Stimulated activated CD4-positive, alpha-beta T cell treated with anti-CD3 and anti-CD28 coated beads, Interleukin-15, amount 100 ng/mL, for 1 hour (primary cell): ENCODE measurements around the gene TNK2.
"Not testable (repeated sequence)": the region's sequence is repeated elsewhere in the genome, so short reads cannot be mapped to it uniquely, and the experiment has no call there.

Source experiments
- DNase-seq, 2 donors: peaks; one replicate each; pipeline ENCODE4 v3.0.0-alpha.2; 2020; ENCODE audit warnings: low read depth in 1 of 2, low spot score in 1 of 2

The TNK2 gene

DNA sequence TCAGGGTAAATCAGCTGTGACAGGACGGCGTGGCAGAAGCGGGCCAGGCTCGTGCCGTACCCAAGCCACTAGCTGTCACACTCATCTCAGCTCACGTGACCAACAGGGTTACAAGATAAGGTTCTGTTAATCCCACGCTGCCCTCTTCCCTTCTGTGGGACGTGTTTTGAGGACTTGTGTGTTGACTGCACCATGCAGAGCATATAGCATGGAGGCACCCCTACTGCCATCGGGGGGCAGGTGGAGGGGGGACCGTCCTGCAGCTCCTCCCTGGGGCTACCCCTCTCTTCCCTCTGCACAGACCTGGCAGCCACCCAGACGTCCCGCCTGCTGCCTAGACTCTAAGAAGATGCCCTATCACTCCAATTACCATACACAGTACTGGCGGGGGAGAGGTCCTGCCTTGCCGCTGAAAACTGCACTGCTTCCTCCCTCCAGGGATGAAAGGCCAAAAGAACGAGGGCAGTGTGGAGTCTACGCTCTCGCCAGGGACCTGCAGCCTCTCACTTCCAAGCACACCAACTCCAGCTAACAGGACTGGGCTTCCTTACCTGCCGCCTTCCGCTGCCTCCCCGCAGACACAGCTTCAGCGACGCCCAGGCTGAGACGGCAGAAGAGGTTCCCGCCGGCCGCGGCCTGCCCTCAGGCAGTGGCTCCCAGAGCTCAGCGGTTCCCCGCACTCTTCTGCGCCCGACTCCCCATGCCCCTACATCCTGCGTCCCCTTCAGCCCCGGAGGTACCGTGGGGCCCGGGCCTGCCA, at the start of gene TNK2:
TNK2 (minus strand) TSS at position 618 of the 760 bp plus-strand sequence. CDS start 19,963 bp downstream, outside the sequence.
- DNase-seq, result peak; percentile 33

DNA sequence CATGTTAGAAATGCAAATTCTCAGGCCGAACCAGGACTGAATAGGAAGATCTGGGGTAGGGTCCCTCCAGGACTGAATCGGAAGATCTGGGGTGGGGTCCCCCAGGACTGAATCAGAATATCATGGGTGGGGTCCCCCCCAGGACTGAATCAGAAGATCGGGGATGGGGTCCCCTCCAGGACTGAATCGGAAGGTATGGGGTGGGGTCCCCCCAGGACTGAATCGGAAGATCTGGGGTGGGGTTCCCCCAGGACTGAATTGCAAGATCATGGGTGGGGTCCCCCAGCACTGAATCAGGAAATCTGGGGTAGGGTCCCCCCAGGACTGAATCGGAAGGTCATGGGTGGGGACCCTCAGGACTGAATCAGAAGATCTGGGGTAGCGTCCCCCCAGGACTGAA, 48.2 kb upstream of the TNK2 start:
- no peak for DNase-seq

DNA sequence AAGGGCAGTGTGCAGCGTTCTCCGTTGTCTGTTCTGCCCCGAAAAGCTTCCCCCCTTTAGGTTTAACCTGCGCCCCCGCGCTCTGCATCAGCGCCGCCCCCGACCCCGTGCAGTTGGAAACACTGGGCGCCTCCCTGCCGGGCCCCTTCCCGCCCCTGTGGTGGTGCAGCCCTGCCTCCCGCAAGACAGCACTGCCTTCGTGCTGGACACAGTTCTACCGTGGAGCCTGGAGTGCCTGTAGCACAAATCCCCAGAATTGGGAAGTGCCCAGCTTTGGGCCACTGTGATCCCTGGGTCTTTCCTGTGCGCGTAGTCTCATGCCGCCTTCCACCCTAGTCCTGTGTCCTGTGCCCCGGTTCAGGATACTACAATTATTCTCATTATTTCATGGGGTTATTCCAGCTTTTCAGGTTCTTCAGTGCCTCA, 47.1 kb upstream of the TNK2 start:
- DNase-seq, result not testable (repeated sequence)

DNA sequence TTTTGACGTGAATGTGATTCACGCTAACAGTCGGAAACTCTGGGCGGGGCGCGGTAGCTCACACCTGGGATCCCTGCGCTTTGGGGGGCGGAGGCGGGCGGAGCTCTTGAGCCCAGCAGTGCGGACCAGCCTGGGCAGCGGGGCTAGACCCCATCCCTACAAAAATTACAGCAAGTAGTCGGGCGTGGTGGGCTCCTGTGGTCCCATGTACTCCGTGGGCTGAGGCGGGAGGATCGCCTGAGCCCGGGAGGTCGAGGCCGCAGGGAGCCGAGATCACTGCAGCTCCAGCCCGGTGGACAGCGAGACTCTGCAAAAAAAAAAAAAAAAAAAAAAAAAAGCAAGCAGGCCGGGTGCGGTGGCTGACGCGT, 46.4 kb upstream of the TNK2 start:
- peak in 1 of 2 donors; percentile 20 for DNase-seq

DNA sequence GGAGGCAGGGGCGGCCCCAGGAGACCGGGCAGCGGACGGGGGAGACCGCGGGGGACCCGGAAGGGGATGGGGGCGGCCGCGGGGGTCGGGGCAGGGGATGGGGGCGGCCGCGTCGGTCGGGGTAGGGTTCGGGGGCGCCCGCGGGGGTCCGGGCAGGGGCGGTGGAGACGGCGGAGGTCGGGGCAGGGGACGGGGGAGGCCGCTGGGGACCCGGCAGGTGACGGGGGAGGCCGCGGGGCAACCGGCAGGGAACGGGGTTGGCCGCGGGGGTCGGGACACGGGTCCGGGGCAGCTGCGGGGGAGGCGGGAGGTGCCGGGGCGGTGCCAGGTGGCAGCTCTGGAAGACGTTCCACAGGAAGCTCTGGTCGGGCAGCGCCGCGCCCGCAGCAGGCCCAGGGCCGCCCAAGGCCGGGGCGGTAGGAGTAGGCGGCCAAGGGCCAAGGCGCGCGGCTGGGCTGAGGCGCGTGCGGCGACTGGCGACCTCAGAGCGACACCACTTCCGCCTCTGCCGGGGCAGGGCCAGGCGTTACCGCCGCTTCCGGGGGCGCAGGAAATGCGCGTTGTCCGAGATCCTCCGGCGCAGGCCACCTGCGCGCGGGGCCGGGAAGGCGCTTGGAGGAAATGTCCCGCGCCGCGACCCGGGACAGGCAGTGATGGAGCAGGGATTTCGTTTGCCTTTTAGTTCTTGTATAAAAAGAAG, 45.9 kb upstream of the TNK2 start:
- DNase-seq, result peak; percentile 49 to 59

DNA sequence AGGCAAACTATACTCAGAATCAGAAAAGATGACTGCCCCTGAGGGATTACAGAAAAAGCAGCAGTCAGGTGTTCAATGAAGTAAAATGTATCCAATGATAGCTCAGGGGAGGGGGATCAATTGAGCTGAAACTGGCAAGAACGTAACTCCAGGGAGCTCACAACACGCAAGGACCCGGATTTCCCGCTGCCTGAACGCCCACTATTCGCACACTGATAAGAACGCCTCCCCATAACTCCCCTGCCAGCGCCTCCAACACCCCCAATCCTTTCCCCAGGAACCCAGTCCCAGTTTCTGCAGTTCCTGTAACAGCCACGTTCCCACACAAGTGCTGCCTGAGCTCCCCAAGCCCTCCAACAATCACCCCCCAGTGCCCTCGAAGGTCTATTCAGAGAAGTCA, 44.2 kb upstream of the TNK2 start:
- not testable (repeated sequence) for DNase-seq

DNA sequence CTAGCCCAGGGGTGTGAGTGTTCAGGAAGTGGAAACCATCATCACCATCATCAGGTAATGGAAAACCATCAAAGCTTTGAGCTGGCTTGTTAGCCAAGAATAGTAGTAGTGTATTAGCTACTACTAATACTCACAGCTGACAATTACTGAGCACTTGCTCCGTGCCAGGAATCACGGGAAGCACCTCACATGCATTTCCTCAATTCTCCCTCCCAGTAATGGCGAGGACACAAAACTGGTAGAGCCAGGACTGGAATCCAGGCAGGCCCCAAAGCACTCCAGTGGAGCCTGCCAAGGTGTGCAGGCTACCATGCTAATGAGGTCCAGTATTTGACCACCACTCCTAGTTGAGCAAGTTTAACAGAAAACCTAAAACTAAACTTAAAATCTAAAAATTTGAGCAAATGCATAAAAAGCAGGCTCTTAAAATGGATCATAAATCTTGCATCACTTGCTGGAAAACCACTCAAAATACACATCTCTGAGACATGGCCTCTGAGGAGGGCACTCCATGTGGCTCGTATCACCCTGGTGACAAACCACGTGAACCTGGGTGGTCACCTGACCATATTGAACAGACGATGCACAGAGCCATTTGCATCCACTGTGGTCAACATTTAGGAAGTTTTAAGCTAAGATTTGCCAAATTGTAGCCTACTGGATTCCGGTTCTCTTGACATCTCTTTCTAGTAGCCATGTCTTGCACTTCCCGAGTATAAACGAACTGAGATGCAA, 43.3 kb upstream of the TNK2 start:
- DNase-seq, result not testable (repeated sequence)

DNA sequence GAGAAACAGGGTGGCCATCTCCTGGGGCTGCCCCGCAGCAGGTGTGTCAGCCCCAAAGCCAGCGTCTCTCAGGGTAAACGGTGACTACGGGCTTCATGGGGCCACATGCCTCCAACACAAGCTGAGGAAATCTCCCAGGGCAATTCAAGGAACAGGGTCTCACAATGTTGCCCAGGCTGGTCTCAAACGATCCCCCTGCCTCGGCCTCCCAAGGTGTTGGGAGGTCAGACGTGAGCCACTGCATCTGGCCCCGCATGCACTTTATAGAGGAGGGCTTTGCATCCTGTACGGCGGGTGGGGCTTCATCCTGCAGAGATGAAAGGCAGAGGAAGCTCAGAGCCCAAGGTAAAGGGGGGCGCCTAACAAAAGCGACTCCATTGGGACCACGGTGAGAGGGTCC, 42.4 kb upstream of the TNK2 start:
- not testable (repeated sequence) for DNase-seq

DNA sequence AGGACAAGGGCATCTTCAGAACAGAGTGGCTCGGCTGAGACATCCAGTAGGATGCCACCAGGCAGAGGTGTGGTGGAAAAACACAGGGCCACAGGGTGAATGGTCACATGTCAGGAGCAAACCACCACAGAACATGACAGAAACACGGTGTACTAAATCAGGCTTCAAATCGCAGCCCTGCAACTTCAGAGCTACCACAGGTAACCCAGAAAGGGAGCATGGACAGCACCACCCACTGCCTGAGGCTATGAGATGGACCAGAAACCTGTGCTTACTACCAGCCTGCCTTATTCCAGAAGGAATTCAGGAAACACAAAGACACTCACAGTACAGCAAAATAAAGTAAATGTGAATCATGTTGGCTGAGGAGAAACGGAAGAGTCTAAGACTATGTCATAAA, 41.8 kb upstream of the TNK2 start:
- DNase-seq, result not testable (repeated sequence)

DNA sequence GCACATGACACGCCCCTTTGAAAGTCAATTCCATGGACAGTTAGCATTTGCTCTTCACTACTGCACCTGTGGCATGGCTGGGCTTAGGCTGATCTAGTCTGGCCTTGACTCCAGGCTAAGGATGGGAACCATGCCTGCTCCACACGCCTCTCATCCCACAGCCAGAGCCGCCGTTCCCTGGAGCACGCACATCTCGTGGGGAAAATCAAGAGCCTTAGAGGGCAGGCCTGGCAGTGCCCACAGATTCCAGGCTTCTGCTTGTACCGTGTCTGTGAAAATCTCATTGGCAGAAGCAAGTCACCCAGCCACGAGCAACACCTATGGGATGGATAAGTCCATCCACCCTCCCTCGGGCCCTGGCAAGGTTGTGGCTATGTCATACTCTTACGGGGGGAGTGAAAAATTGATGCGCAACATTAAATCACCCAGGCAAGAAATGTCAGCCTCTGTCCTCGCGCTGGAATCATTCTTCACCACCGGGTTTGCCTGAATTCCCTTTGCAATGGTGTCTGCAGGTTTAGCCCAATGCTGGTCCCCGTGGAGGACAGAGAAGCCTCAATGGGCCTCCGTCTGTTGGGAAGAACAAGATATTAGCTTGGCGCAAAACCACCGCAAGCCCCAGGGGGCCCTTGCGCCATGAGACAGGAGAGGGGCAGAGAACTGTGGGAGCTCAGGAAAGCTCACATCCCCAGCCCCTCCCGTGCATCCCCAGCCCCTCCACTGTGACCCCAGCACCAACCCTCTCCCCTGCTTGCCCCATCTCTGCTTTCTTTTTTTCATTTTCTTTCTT, 38.8 kb upstream of the TNK2 start:
- not testable (repeated sequence) for DNase-seq

DNA sequence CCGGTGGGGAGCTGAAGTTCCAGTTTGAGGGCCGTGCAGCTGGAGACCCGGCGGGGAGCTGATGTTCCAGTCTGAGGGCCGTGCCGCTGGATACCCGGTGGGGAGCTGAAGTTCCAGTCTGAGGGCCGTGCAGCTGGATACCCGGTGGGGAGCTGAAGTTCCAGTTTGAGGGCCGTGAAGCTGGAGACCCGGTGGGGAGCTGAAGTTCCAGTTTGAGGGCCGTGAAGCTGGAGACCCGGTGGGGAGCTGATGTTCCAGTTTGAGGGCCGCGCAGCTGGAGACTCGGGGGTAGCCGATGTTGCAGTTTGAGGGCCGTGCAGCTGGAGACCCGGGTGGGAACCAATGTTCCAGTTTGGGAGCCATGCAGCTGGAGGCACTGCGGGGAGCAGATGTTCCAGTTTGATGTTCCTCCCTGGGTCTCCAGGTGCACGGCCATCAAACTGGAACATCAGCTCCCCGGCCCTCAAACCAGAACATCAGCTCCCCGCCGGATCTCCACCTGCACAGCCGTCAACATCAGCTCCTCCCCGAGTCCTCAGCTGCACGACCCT, 33.0 kb upstream of the TNK2 start:
- DNase-seq, result not testable (repeated sequence)

DNA sequence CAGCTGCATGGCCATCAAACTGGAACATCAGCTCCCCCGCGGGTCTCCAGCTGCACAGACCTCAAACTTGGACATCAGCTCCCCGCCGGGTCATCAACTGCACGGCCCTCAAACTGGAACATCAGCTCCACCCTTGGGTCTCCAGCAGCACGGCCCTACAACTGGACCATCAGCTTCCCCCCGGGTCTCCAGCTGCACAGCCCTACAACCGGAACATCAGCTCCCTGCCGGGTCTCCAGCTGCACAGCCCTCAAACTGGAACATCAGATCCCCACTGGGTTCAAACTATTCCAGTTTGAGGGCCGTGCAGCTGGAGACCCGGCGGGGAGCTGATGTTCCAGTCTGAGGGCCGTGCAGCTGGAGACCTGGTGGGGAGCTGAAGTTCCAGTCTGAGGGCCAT, 32.5 kb upstream of the TNK2 start:
- DNase-seq, result not testable (repeated sequence)

DNA sequence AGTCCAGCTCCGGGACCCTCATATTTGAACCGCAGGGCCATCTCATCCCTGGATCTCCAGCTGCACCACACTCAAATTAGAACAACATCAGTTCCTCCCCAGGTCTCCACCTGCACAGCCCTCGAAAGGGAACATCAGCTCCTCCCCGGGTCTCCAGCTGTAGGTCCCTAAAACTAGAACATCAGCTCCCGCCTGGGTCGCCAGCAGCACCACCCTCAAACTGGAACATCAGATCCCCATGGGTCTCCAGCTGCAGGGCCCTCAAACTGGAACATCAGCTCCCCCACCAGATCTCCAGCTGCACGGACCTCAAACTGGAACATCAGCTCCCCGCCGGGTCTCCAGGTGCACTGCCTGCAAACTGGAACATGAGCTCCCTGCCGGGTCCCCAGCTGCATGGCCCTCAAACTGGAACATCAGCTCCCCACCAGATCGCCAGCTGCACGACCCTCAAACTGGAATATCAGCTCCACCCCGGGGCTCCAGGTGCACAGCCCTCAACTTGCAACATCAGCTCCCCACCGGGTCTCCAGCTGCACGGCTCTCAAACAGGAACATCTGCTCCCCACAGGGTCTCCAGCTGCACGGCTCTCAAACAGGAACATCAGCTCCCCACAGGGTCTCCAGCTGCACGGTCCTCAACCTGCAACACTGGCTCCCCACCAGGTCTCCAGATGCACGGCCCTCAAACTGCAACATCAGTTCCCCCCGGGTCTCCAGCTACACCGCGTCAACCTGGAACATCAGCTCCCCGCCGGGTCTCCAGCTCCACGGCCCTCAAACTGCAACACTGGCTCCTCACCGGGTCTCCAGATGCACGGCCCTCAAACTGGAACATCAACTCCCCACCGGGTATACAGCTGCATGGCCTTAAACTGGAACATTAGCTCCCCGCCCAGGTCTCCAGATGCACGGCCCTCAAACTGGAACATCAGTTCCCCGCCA, 31.4 kb upstream of the TNK2 start:
- not testable (repeated sequence) for DNase-seq

DNA sequence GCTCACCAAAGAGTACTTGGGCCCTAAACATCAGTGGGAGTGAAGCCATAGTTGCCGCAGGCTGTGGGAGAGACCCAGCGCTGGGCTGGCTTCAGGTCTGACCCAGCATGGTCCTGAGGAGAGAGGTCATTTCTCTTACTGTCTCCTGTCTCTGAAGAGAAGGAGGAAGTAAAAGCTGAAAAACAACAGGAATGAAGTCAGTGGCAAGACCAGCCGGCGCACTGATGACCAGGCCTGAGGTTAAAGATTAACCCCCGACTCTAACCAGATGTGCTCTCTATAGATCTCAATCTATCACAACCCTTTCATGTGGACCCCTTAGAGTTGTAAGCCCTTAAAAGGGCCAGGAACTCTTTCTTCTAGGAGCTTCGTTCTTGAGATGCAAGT, 24.7 kb upstream of the TNK2 start:
- DNase-seq, result not testable (repeated sequence)

DNA sequence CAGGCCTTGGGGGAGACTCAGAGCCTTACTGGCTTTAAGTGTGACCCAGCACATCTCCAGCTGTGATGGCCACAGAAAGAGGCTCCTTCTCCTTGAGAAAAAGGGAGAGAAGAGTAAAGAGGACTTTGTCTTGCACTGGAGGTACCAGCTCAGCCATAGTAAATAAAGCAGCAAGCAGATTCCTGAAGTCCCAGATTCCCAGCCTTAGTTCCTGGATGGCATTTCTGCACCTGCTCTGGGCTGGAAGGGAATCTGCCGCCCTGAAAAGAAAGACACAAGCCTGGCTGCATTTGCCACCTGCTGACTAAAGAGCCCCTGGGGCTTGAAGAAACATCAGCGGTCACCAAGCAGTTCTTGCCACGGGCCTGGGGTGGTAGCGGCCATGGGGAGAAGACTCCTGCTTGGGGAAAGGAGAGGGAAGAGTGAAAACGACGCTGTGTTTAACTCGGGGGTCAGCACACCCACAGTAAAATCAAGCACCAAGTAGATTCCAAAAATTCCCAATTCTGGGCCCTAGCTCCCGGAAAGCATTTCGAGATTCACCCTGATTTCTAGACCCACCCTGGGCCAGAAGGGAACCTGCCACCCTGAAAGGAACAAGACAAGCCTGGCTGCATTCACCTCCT, 24.2 kb upstream of the TNK2 start:
- no peak for DNase-seq

DNA sequence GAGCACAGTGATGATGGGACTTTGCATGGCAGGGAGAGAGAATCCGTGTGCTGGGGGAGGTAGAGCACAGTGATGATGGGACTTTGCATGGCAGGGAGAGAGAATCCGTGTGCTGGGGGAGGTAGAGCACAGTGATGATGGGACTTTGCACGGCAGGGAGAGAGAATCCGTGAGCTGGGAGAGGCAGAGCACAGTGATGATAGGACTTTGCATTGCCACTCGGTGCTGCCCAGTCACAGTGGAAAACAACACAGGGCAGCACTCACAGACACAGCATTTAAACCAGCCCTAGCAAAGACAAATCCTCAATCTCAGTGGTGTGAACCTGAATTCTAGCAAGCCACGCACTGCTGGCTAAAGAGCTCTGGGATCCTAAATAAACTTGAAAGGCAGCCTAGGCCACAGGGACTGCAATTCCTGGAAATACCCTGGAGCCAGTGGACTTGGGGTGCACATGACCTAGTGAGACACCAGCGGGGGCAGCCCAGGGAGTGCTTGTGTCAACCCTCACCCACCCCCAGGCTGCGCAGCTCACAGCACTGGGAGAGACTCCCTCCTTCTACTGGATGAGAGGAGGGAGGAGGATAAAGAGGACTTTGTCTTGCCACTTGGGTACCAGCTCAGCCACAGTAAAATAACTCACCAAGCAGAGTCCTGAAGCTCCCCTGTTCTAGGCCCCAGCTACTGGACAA, 23.4 kb upstream of the TNK2 start:
- no peak for DNase-seq

DNA sequence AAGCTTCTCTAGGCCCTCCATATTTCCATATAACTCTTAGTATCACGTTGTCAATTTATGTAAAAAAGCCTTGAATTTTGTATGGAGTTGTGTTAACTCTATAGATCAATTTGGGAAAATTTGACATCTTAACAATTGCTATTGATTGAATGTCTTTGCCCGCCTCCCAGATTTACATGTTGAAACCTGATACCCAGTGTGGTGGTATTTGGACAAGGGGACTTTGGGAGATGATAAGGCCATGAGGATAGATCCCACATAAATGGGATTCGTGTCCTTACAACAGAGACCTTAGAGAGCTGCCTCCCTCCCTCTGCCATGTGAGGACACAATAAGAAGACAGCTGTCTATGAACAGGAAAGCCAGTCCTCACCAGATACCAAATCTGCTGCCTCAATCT, 21.1 kb upstream of the TNK2 start:
- DNase-seq, result no peak

DNA sequence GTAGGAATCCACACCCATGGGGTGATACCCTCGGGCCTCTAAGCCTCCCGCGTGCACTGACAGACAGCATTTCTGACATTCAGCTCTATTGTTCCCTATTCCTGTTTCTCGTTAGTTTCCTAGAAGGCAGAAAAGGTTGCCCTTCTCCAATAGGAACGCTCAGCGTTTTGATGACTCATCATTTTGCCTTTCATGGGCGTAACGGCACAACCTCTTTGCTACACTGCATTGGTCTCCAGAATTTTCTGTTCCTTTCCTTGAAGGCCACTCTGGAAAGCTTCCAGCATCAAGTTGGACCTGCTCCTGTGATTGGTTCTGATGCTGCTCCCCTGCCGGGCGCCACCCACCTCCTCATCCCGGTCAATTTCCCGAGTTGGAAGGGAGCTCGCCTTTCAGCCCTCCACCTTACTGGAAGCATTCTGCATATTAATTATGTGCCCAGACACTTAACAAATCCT, 13.0 kb upstream of the TNK2 start:
- no peak for DNase-seq

DNA sequence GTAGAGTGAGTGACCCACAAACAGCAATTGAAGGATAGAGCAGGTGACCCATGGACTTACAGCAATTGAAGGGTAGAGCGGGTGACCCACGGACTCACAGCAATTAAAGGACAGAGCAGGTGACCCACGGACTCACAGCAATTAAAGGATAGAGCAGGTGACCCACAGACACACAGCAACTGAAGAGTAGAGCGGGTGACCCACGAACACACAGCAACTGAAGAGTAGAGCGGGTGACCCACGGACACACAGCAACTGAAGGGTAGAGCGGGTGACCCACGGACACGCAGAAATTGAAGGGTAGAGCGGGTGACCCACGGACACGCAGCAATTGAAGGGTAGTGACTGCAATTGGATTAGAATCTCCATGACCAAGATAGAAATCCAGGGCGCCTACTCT, 9.8 kb upstream of the TNK2 start:
- DNase-seq, result no peak
